Upper lobe of left lung (tissue), 6 donors: ENCODE measurements around the gene TRIM10. TPM values are rescaled to one million over a fixed set of nuclear protein-coding genes. Genes with fewer than 3 reads are reported as not detected.
"Not testable (repeated sequence)": the region's sequence is repeated elsewhere in the genome, so short reads cannot be mapped to it uniquely, and the experiment has no call there.

Experiments used
- ATAC-seq, 2 donors: fragments of 200-7000 bp; cut with Tn5 transposase; one replicate each; pipeline ENCODE4 v1.9.1; 2022; ENCODE audit warnings: mild to moderate bottlenecking in 2 of 2, moderate library complexity in 2 of 2; ENCODE audit not compliant: low FRiP score in 2 of 2
- DNase-seq, 2 donors: peaks; one replicate each; pipeline ENCODE4 v3.0.0-alpha.2; 2019 to 2020
- H3K27ac ChIP-seq, 4 donors: fragments of 200-600 bp; sonication (generic); one replicate each; pipeline ENCODE4 v1.5.1; 2016 to 2019
- H3K27me3 ChIP-seq, 4 donors: fragments of 200-600 bp; sonication (generic); one replicate each; pipeline ENCODE4 v1.5.1; 2017 to 2019
- H3K36me3 ChIP-seq, 4 donors: fragments of 200-600 bp; sonication (generic); one replicate each; pipeline ENCODE4 v1.5.1; 2016 to 2019
- H3K4me1 ChIP-seq, 4 donors: fragments of 200-600 bp; sonication (generic); one replicate each; pipeline ENCODE4 v1.5.1; 2018 to 2019
- H3K4me3 ChIP-seq, 4 donors: fragments of 200-600 bp; sonication (generic); one replicate each; pipeline ENCODE4 v1.5.1; 2017 to 2019; ENCODE audit warnings: mild to moderate bottlenecking in 2 of 4, moderate library complexity in 1 of 4
- H3K9me3 ChIP-seq, 4 donors: fragments of 200-600 bp; sonication (generic); one replicate each; pipeline ENCODE4 v1.5.1; 2018 to 2019
- CTCF ChIP-seq, 6 experiments: fragments of 450-650 bp in 4 of 6; fragments of 200-600 bp in 2 of 6; sonication (generic) in 2 of 6; IDR thresholded peaks; one replicate each; pipeline ENCODE4 v1.5.1; 2016 to 2019; ENCODE audit warnings: antibody characterized with exemption in 6 of 6
- EP300 ChIP-seq, 4 donors: sonication (generic); formaldehyde crosslinking; IDR thresholded peaks; one replicate each; pipeline ENCODE4 v1.5.1; 2017; ENCODE audit warnings: antibody characterized with exemption in 4 of 4, control low read depth in 2 of 4
- POLR2A ChIP-seq, 4 donors: fragments of 450-650 bp; IDR thresholded peaks; one replicate each; pipeline ENCODE4 v1.5.1; 2016 to 2017; ENCODE audit warnings: antibody characterized with exemption in 4 of 4, mild to moderate bottlenecking in 2 of 4
- POLR2AphosphoS5 ChIP-seq, 2 donors: sonication (generic); formaldehyde crosslinking; IDR thresholded peaks; one replicate each; pipeline ENCODE4 v1.5.1; 2017; ENCODE audit warnings: antibody characterized with exemption in 2 of 2
- WGBS, 2 donors: methylation state at CpG; one replicate each; pipeline ENCODE4 v1.1.5; 2017 to 2018; 5-methylcytosine and 5-hydroxymethylcytosine counted together
- total RNA-seq, 6 donors: library from RNA; depleted of rRNA in 4 of 6; stranded (reverse); fragments of >200 nt in 4 of 6; gene quantifications; one replicate each; pipeline versions ENCODE4 v1.1.0 to v1.2.1, GENCODE V29; 2016 to 2021
- donor health status: DM: no; HTN: no; CAD: no; lungs with moderate emphysema.
- donor health status: DM: no; HTN: yes; CAD: no; lungs with severe emphysema.

TRIM10 gene
- total RNA-seq, 6 donors from 2014 or later: 0.07 to 1.4 (median 0.13) TPM; not detected in 2

- ATAC-seq (peak in 1 of 2 donors; percentile 9), DNase-seq (peak in 1 of 2 donors; percentile 78)
- WGBS, 2 donors: 25 to 29% methylated on average over 39 to 50 of the region's 50 CpGs
- Histone ChIP-seq H3K4me1 (peaks cover 2 to 28% (median 23%) of the 10 kb centered on the region in 4 donors), H3K4me3 (peak overlapping the region in 3 of 4 donors; percentile 9 to 26 (median 20)), H3K36me3 (no peaks in the 10 kb centered on the region), H3K27me3 (peaks cover 0 to 6% (median 0%) of the 10 kb centered on the region in 4 donors), H3K27ac (no peak overlapping the region), H3K9me3 (no peaks in the 10 kb centered on the region)
- TF ChIP-seq POLR2AphosphoS5 (IDR thresholded peaks at IDR 0.05) (no peak), CTCF (IDR thresholded peaks at IDR 0.05) (no peak), POLR2A (IDR thresholded peaks at IDR 0.05) (no peak), EP300 (IDR thresholded peaks at IDR 0.05) (no peak)
Observed at GRCh38 chr6:30127238-30128093, 33.5 kb downstream of the TRIM10 start.

GRCh38 chr6:30122515-30122914, 38.5 kb downstream of the TRIM10 start:
- Histone ChIP-seq H3K36me3 (no peaks in the 10 kb centered on the region), H3K27ac (no peak overlapping the region), H3K27me3 (no peaks in the 10 kb centered on the region), H3K9me3 (no peaks in the 10 kb centered on the region), H3K4me3 (no peak overlapping the region), H3K4me1 (peaks cover 0 to 5% (median 3%) of the 10 kb centered on the region in 4 donors)
- no peak for ATAC-seq
- TF ChIP-seq CTCF (IDR thresholded peaks at IDR 0.05): no peak
- TF ChIP-seq POLR2A (IDR thresholded peaks at IDR 0.05): no peak
- no peak for TF ChIP-seq EP300 (IDR thresholded peaks at IDR 0.05)
- TF ChIP-seq POLR2AphosphoS5 (IDR thresholded peaks at IDR 0.05): no peak
- no peak for DNase-seq
- WGBS, 2 donors: 26 to 30% methylated on average over 2 of the region's 2 CpGs

GRCh38 chr6:30121446-30122366, 39.3 kb downstream of the TRIM10 start:
- no peak for DNase-seq
- no peaks in the 10 kb centered on the region for H3K27me3 ChIP-seq
- no peaks in the 10 kb centered on the region for H3K4me1 ChIP-seq
- 78 to 90% methylated on average over 10 of the region's 10 CpGs for WGBS, 2 donors
- H3K4me3 ChIP-seq: no peak overlapping the region
- no peak for ATAC-seq
- TF ChIP-seq POLR2AphosphoS5 (IDR thresholded peaks at IDR 0.05) (no peak), CTCF (IDR thresholded peaks at IDR 0.05) (no peak), EP300 (IDR thresholded peaks at IDR 0.05) (no peak), POLR2A (IDR thresholded peaks at IDR 0.05) (no peak)
- H3K27ac ChIP-seq: no peak overlapping the region
- no peaks in the 10 kb centered on the region for H3K36me3 ChIP-seq
- no peaks in the 10 kb centered on the region for H3K9me3 ChIP-seq

- H3K4me1 ChIP-seq, H3K9me3 ChIP-seq, H3K27me3 ChIP-seq, H3K27ac ChIP-seq, DNase-seq, H3K36me3 ChIP-seq, H3K4me3 ChIP-seq, ATAC-seq: not testable (repeated sequence)
- WGBS, 2 donors: 89 to 92% methylated on average over 5 of the region's 5 CpGs
Observed at GRCh38 chr6:30118691-30119090, 42.3 kb downstream of the TRIM10 start.

GRCh38 chr6:30116724-30117123, 44.3 kb downstream of the TRIM10 start:
- Histone ChIP-seq H3K36me3 (no peaks in the 10 kb centered on the region), H3K27me3 (no peaks in the 10 kb centered on the region), H3K9me3 (no peaks in the 10 kb centered on the region), H3K4me3 (no peak overlapping the region), H3K27ac (no peak overlapping the region), H3K4me1 (no peaks in the 10 kb centered on the region)
- WGBS, 2 donors: 75 to 83% methylated on average over 6 of the region's 6 CpGs
- TF ChIP-seq EP300 (IDR thresholded peaks at IDR 0.05) (no peak), POLR2A (IDR thresholded peaks at IDR 0.05) (no peak), CTCF (IDR thresholded peaks at IDR 0.05) (no peak), POLR2AphosphoS5 (IDR thresholded peaks at IDR 0.05) (no peak)
- ATAC-seq (no peak), DNase-seq (no peak)
